Muscle of arm (tissue), 12 donors: ENCODE measurements around the gene C4orf17. TPM values are rescaled to one million over a fixed set of nuclear protein-coding genes. Genes with fewer than 3 reads are reported as not detected.

Source experiments
- polyA plus RNA-seq, 12 donors: library from polyadenylated mRNA; unstranded; fragments of 120-200 nt; gene quantifications; one replicate each; pipeline ENCODE4 v1.2.1, GENCODE V29; 2013; ENCODE audit not compliant: insufficient read length in 12 of 12

The C4orf17 gene
- polyA plus RNA-seq, 12 donors: 0.07 to 0.15 (median 0.11) TPM; not detected in 6

Other genes starting within 250 kb of the C4orf17 start
- gene ADH1A, start 220.0 kb upstream of the C4orf17 start, polyA plus RNA-seq: 1 to 10 TPM in 9 of 12 donors, under 1 TPM in 1, not detected in 2; 0.49 to 2.5 (median 1.3) TPM
- 10 to 100 TPM in 6 of 12 donors, 1 to 10 TPM in 5, not detected in 1; 7.6 to 18.8 (median 10.2) TPM for gene ADH1B, start 189.6 kb upstream of the C4orf17 start, polyA plus RNA-seq
- 10 to 100 TPM in 4 of 12 donors, 1 to 10 TPM in 7, not detected in 1; 5.5 to 18.2 (median 8.8) TPM for gene ADH1C, start 158.3 kb upstream of the C4orf17 start, polyA plus RNA-seq
- gene ADH7, start 75.7 kb upstream of the C4orf17 start, polyA plus RNA-seq: under 1 TPM in 2 of 12 donors, not detected in 10; 0.07 to 0.15 TPM
- 10 to 100 TPM in 10 of 12 donors, 1 to 10 TPM in 1, not detected in 1; 7.8 to 21.5 (median 12.4) TPM for gene TRMT10A, start 53.0 kb downstream of the C4orf17 start, polyA plus RNA-seq
- gene MTTP, start 63.8 kb downstream of the C4orf17 start, polyA plus RNA-seq: 10 to 100 TPM in 1 of 12 donors, 1 to 10 TPM in 7, under 1 TPM in 3, not detected in 1; 0.43 to 16.0 (median 1.2) TPM
- gene C4orf54, start 146.8 kb downstream of the C4orf17 start, polyA plus RNA-seq: 100 to 1,000 TPM in 7 of 12 donors, 10 to 100 TPM in 4, not detected in 1; 31.7 to 191 (median 109) TPM